ENCODE results near the gene MAPK8. TPM values are rescaled to one million over a fixed set of nuclear protein-coding genes. Genes with fewer than 3 reads are reported as not detected.

Gene MAPK8
- total and polyA plus RNA-seq, 4 donors = 9.1 to 142 (median 24.2) TPM

- no peak for TF ChIP-seq CTCF (IDR thresholded peaks at IDR 0.05; ENCODE audit: control extremely low read depth, extremely low read depth)
- ATAC-seq (ENCODE audit: insufficient read depth, low FRiP score) = no peak
- WGBS, 2 donors = 75 to 84% methylated on average over 5 of the region's 5 CpGs
These were observed 51.2 kb downstream of the MAPK8 start for GRCh38 chr10:48357631-48358030.

GRCh38 chr10:48358162-48358561, 51.7 kb downstream of the MAPK8 start:
- peaks cover 0 to 3% (median 0%) of the 10 kb centered on the region in 4 donors for H3K9me3 ChIP-seq (ENCODE audit: control insufficient read depth in 4 of 4, insufficient read depth in 3 of 4, low read length in 3 of 4)
- H3K27ac ChIP-seq (ENCODE audit: low read depth in 1 of 2, low read length in 1 of 2) = no peak overlapping the region
- WGBS, 2 donors = 86 to 93% methylated on average over 1 of the region's 1 CpG
- DNase-seq (no peak), ATAC-seq (ENCODE audit: insufficient read depth, low FRiP score) (no peak)
- no peak for TF ChIP-seq CTCF (IDR thresholded peaks at IDR 0.05; ENCODE audit: control extremely low read depth, extremely low read depth)
- H3K4me1 ChIP-seq (ENCODE audit: control insufficient read depth in 5 of 5, insufficient read depth in 5 of 5, low read length in 5 of 5) = peaks cover 2 to 20% (median 9%) of the 10 kb centered on the region in 5 donors
- H3K9ac ChIP-seq (ENCODE audit: insufficient read depth in 1 of 2, low read length in 2 of 2) = no peak overlapping the region
- H3K27me3 ChIP-seq (ENCODE audit: control insufficient read depth in 3 of 3, insufficient read depth in 3 of 3, low read length in 2 of 3) = no peaks in the 10 kb centered on the region
- no peak overlapping the region for H3K4me3 ChIP-seq
- H3K36me3 ChIP-seq (ENCODE audit: control insufficient read depth in 4 of 4, insufficient read depth in 4 of 4, low read length in 4 of 4) = no peaks in the 10 kb centered on the region

More at GRCh38 chr10:48357631-48358030, 51.2 kb downstream of the MAPK8 start:
- H3K4me3 ChIP-seq = no peak overlapping the region
- H3K4me1 ChIP-seq (ENCODE audit: control insufficient read depth in 5 of 5, insufficient read depth in 5 of 5, low read length in 5 of 5) = peaks cover 2 to 20% (median 9%) of the 10 kb centered on the region in 5 donors
- no peak for DNase-seq
- H3K9me3 ChIP-seq (ENCODE audit: control insufficient read depth in 4 of 4, insufficient read depth in 3 of 4, low read length in 3 of 4) = peaks cover 0 to 3% (median 0%) of the 10 kb centered on the region in 4 donors
- H3K36me3 ChIP-seq (ENCODE audit: control insufficient read depth in 4 of 4, insufficient read depth in 4 of 4, low read length in 4 of 4) = no peaks in the 10 kb centered on the region
- no peak overlapping the region for H3K27ac ChIP-seq (ENCODE audit: low read depth in 1 of 2, low read length in 1 of 2)
- H3K9ac ChIP-seq (ENCODE audit: insufficient read depth in 1 of 2, low read length in 2 of 2) = no peak overlapping the region
- no peaks in the 10 kb centered on the region for H3K27me3 ChIP-seq (ENCODE audit: control insufficient read depth in 3 of 3, insufficient read depth in 3 of 3, low read length in 2 of 3)

GRCh38 chr10:48358838-48359237, 52.4 kb downstream of the MAPK8 start:
- DNase-seq (no peak), ATAC-seq (ENCODE audit: insufficient read depth, low FRiP score) (no peak)
- TF ChIP-seq CTCF (IDR thresholded peaks at IDR 0.05; ENCODE audit: control extremely low read depth, extremely low read depth) = no peak
- Histone ChIP-seq H3K4me1 (ENCODE audit: control insufficient read depth in 5 of 5, insufficient read depth in 5 of 5, low read length in 5 of 5) (peaks cover 2 to 22% (median 9%) of the 10 kb centered on the region in 5 donors), H3K27ac (ENCODE audit: low read depth in 1 of 2, low read length in 1 of 2) (no peak overlapping the region), H3K9me3 (ENCODE audit: control insufficient read depth in 4 of 4, insufficient read depth in 3 of 4, low read length in 3 of 4) (peaks cover 0 to 3% (median 0%) of the 10 kb centered on the region in 4 donors), H3K4me3 (no peak overlapping the region), H3K9ac (ENCODE audit: insufficient read depth in 1 of 2, low read length in 2 of 2) (no peak overlapping the region), H3K36me3 (ENCODE audit: control insufficient read depth in 4 of 4, insufficient read depth in 4 of 4, low read length in 4 of 4) (no peaks in the 10 kb centered on the region), H3K27me3 (ENCODE audit: control insufficient read depth in 3 of 3, insufficient read depth in 3 of 3, low read length in 2 of 3) (no peaks in the 10 kb centered on the region)
- 86 to 95% methylated on average over 5 of the region's 5 CpGs for WGBS, 2 donors

- TF ChIP-seq CTCF (IDR thresholded peaks at IDR 0.05; ENCODE audit: control extremely low read depth, extremely low read depth) = no peak
- no peak overlapping the region for H3K9ac ChIP-seq (ENCODE audit: insufficient read depth in 1 of 2, low read length in 2 of 2)
- DNase-seq (peak in 2 of 3 donors; percentile 42 to 53), ATAC-seq (ENCODE audit: insufficient read depth, low FRiP score) (no peak)
- 85 to 86% methylated on average over 2 of the region's 2 CpGs for WGBS, 2 donors
- H3K4me3 ChIP-seq = no peak overlapping the region
- no peaks in the 10 kb centered on the region for H3K27me3 ChIP-seq (ENCODE audit: control insufficient read depth in 3 of 3, insufficient read depth in 3 of 3, low read length in 2 of 3)
- H3K27ac ChIP-seq (ENCODE audit: low read depth in 1 of 2, low read length in 1 of 2) = no peak overlapping the region
- no peaks in the 10 kb centered on the region for H3K9me3 ChIP-seq (ENCODE audit: control insufficient read depth in 4 of 4, insufficient read depth in 3 of 4, low read length in 3 of 4)
- no peaks in the 10 kb centered on the region for H3K36me3 ChIP-seq (ENCODE audit: control insufficient read depth in 4 of 4, insufficient read depth in 4 of 4, low read length in 4 of 4)
- H3K4me1 ChIP-seq (ENCODE audit: control insufficient read depth in 5 of 5, insufficient read depth in 5 of 5, low read length in 5 of 5) = peaks cover 2 to 40% (median 12%) of the 10 kb centered on the region in 5 donors
These were observed 54.7 kb downstream of the MAPK8 start for GRCh38 chr10:48361176-48361575.
